Suppressor macrophage treated with lipopolysaccharide for 1 hour (primary cell): ENCODE data around the gene COMMD10.

ENCODE experiments used
- DNase-seq, 3 donors: peaks; one replicate each; pipeline ENCODE4 v3.0.0-alpha.2; 2020 to 2022

The COMMD10 gene

DNA sequence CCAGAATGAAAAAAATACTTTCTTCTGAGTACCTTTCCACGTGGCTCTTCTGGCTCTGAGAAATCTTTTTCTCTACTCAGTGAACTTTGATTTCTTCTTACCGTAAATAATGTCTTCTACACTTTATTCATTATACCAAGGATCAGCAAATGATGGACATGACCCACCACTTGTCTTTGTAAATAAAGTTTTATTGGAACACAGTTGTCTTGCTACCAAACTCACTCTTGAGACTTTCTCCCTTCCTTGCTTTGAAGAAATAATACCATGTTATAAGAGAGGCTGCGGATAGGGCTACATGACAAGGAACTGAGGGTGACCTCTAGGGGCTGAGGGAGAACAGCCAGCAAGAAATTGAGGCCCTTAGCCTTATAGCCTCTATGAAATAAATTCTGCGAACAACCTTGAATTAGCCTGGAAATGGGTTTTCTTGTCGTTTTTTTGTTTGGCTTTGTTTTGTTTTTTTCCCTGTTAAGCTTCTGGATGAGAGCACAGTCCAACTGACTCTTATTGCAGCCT, 212.5 kb downstream of the COMMD10 start:
- no peak for DNase-seq

GRCh38 chr5:116299746-116300640, 215.2 kb downstream of the COMMD10 start:
- no peak for DNase-seq

GRCh38 chr5:116301110-116301509, 216.3 kb downstream of the COMMD10 start:
- no peak for DNase-seq

DNA sequence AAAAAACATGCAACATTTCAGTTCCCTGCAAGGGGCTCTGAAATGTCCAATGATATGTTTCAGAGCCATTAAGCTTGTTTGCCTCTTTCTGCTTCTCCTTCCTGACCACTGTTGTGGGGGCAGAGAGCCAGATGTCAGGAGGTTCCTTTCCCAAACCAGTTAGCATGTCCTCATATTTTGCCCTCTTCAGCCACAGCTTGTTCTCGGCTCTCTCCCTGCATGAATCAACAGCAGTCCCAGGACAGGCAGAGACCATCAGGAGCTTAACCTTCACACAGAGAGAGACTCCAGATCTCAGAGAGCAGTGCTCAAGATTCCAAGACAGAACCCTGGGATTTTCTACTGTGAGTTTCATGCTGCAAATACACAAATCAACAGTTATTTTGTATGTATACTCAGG, 218.5 kb downstream of the COMMD10 start:
- DNase-seq: no peak

GRCh38 chr5:116303810-116304209, 219.0 kb downstream of the COMMD10 start:
- no peak for DNase-seq

DNA sequence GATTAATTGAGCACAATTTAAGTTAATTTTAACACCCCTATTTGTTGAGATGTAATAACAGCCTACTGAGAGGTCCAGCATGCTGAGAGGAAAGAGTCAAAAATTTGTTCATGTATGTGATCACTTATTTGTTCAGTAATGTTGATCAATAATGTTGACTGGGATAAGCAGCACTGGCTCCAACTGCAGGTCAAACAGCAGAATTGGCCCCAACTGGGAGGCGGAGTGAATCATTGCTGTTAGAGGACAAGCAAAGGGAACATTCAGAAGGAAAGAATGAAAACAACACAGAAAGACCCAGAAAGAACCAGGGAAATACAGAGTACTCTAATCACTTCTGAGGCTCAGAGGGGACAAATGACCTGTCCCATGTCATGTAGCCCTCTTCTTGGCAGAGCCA, 221.1 kb downstream of the COMMD10 start:
- no peak for DNase-seq

- no peak for DNase-seq
Measured at GRCh38 chr5:116306846-116307245, 222.0 kb downstream of the COMMD10 start.

DNA sequence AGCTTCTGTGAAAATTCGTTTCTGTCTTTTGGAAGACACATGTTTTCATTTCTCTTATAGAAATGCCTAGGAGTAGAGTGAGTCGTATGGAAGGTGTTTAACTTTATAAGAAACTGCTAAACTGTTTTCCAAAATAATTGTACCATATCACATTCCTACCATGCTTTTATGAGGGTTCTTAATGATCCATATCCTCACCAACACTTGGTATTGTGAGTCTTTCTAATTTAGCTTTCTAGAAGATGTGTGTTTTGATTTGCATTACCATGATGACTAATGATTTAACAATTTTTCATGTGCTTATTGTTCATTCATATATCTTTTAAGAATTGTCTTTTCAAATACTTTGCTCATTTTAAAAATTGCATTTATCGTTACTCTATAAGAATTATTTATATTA, 223.6 kb downstream of the COMMD10 start:
- DNase-seq: no peak

GRCh38 chr5:116313366-116313765, 228.5 kb downstream of the COMMD10 start:
- DNase-seq: no peak

- no peak for DNase-seq
Measured at GRCh38 chr5:116315531-116315930, 230.7 kb downstream of the COMMD10 start.

- DNase-seq: no peak
Measured at GRCh38 chr5:116318091-116318854, 233.4 kb downstream of the COMMD10 start.

DNA sequence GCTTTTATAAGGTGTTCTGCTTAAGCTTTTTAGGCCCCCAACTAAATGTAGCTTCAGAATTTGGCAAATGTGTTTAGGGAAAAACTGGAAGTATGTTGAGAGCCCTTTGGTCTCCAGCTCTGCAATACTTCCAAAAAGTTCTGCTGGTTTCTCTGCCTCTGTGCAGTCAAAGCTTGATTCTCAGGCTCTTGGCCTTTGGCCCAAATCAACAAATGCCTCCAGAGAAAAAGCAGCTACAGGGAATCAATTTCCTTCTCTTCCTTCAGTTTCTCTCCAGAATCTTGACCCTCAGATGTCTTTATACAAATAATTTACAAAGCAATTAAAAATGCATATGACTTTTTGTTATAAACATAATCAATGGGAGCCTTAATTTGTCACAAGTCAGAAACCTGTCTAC, 235.7 kb downstream of the COMMD10 start:
- no peak for DNase-seq

- DNase-seq: no peak
Measured at GRCh38 chr5:116329503-116329902, 244.7 kb downstream of the COMMD10 start.

DNA sequence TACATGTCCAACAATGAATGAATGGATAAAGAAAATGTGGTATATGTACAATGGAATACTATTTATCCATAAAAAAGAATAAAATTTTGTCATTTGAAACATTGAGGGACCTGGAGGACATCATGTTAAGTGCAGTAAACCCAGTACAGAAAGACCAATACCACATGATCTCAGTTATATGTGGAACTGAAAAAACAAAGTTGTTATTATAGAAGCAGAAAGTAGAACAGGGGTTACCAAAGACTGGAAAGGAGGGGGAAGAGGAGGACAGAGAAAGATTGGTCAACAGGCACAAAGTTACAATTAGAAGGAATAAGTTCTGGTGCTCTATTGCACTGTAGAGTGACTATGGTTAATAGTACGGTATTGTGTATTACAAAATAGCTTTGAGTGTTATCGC, 256.0 kb downstream of the COMMD10 start:
- DNase-seq: no peak
